ENCODE measurements around the gene ZNF593.

Gene ZNF593

GRCh38 chr1:26203642-26204318, 34.1 kb downstream of the ZNF593 start:
- DNase-seq (ENCODE audit: low spot score) = peak; percentile 23

- peak; percentile 51 for DNase-seq (ENCODE audit: low spot score)
Measured at GRCh38 chr1:26210147-26210870, 40.6 kb downstream of the ZNF593 start.

GRCh38 chr1:26212726-26213125, 43.0 kb downstream of the ZNF593 start:
- DNase-seq (ENCODE audit: low spot score) = no peak

- DNase-seq (ENCODE audit: low spot score) = no peak
Measured at GRCh38 chr1:26213335-26213905, 43.7 kb downstream of the ZNF593 start.

GRCh38 chr1:26215246-26215645, 45.5 kb downstream of the ZNF593 start:
- DNase-seq (ENCODE audit: low spot score) = no peak

DNA sequence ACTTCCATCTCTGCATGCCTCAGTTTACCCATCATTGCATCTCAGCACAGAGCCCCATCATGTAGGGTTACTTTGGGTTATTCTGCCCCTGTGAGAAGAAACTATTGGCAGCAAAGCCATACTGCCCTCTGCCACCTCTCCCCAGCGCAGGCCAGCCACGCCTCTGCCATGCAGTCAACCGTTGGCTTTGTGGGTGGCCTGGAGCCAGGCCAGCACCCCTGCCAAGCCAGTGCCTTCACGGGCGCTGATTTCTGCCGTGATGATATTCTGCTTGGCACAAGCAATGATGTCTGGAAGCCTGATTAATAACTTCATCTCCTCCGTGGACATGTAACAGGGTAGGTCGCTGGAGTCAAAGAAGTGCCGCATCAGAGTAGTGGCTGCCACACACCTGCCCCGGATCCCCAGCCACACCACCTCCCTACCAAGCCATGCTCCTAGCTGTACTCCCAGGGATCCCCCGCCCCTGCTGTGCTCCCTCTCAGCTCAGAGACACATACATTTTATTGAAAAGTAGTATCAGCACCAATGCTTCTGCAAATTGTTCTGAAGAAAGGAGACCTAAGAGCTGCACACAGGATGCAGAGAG, 49.3 kb downstream of the ZNF593 start:
- DNase-seq (ENCODE audit: low spot score) = no peak

Measured in SK-N-DZ (cell line).